Smooth muscle cell of the brain vasculature (primary cell): ENCODE data around the gene PSD2.

Source experiments
- DNase-seq: peaks from one replicate; pipeline ENCODE4 v3.0.0-alpha.2; 2012; ENCODE audit warnings: low read depth, low spot score

PSD2 gene

DNA sequence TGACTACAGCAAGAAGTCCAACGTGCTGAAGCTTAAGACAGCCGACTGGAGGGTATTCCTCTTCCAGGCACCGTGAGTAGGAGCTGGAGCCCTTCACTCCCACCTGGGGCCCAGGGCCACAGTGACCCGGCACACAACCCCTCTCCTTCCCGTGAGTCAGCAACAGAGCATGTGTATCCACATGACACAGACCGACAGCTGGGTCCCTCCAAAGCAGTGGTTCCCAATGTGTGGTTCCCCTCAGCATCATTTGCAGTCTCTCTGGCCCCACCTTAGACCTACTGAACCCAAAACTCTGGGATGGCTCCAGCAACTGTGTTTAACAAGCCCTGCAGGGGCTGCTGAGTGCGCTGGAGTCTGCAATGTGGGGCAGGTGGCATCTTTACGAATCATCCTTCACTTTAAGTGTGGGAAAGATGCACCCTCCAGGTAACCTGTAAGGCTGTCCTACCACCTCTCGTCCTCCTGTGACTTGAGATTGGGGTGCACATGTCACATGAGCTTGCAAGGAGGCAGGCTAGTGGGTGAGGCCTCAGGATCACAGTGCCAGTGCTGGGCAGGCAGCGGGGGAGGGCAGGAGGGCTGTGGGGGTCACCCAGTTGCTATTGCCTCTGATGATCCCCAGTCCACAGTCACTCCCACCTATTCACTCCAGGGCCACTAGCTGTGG, 42.2 kb downstream of the PSD2 start:
- DNase-seq: no peak

- DNase-seq: no peak
Measured at GRCh38 chr5:139838381-139839197, 43.0 kb downstream of the PSD2 start.

DNA sequence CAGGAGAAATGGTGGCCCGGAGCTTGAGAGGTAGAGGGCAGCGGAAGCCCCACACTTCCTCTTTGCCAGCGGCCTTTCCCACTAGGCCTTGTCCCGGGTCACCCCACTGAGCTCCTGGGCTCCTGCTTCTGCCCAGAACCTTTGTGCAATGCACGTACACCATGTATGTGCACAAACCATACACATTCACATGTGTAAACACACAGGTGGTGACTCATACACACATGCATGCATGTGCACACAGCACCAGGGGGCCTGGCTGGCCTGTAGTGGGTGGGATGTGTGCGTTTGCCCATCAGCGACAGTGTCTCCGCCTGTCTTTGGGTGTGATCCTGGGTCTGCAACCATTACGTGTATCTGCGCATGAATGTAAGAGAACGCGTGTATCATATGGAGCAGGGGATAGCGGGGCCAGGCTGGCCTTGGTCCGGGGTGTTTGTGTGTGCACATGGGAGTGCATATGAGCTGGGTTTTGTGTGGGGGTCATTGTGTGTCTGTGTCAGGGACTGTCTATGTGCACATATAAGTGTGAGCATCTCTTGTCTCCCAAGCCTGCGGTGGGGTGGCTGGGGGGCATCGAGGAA, 43.7 kb downstream of the PSD2 start:
- DNase-seq: no peak

- no peak for DNase-seq
Measured at GRCh38 chr5:139839918-139840317, 44.3 kb downstream of the PSD2 start.

GRCh38 chr5:139841549-139841948, 45.9 kb downstream of the PSD2 start:
- no peak for DNase-seq

GRCh38 chr5:139842321-139842720, 46.7 kb downstream of the PSD2 start:
- DNase-seq: no peak

GRCh38 chr5:139843991-139844390, 48.4 kb downstream of the PSD2 start:
- no peak for DNase-seq

GRCh38 chr5:139844472-139845145, 49.0 kb downstream of the PSD2 start:
- peak; percentile 32 for DNase-seq

- DNase-seq: no peak
Measured at GRCh38 chr5:139845846-139846681, 50.5 kb downstream of the PSD2 start.

DNA sequence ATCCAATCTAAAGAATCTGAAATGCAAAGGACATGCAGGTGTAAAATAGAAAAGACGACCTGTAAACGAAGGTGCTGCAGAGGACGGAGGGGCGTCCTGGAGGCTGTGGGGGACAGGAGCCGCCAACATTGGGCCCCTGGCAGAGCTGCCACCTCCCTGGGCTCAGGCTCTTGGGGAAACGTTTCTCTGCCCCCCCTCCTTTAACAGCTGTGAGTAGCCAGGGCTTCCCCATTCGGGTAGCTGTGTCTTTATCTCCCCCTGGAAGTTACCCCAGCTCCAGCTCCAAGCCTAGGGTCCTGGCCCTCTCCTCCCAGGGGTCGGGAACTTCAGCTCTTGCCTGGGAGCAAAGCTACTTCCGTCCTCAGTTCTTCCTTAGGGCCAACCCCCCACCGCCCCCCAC, 51.5 kb downstream of the PSD2 start:
- DNase-seq: no peak

DNA sequence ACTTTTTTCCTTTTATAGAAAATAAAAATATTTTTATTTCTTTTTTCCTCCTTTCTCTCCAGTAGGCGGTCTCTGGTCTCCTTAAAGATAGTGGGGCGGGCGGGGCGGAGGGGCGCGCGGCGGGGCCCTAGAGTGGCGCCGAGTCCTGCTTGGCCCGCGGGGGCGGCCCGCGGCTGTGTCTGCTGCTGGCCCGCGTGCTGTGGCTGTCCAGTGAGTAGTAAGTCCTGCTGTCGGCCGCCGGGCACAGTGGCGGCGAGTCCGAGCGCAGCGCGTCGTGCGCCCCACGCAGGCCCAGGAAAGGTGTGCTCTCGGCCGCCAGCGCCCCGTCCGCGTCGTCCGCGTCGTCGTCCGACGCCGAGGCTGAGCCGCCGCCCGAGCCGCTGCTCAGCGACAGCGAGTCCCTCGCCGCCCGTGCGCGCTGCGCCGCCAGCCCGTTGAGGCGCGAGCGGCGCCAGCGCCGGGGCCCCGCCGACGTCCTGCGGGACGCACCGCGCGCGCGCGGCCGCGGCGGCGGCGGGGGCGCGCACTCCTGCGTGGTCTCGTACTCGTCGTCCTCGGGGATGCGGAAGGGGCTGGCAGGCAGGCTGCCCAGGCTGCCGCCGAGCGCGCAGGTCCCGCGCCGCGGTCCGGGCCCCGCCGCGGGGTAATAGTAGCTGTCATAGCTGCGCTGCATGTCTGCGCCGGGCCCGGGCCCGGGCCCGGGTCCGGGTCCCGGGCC, 52.3 kb downstream of the PSD2 start:
- DNase-seq: no peak

DNA sequence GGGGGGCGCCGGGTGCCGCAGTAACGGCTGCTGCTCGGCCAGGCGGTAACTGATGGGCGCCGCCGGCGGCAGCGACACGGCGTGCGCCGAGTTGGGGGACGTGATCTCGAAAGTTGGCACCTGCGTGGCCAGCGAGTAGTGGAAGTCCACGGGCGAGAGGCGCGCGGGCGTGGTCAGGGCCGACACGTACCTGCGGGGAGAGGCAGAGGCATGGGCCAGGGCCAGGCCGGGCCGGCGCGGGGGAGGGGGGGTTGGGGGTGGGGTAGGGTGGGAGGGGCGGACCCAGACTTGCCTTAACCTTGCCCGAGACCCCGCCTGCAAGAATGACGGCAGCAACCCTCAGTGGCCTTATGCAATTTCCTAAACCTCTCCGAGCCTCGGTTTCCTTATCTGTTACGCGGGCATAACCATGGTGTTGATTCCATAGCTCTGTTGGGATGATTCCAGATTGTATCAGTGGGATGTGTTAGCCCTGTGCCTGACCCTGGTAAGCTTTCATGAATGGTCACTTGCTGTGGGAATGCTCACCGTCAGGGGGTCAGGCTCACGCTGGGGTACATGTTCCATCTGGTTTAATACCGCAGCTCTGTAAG, 53.0 kb downstream of the PSD2 start:
- no peak for DNase-seq

DNA sequence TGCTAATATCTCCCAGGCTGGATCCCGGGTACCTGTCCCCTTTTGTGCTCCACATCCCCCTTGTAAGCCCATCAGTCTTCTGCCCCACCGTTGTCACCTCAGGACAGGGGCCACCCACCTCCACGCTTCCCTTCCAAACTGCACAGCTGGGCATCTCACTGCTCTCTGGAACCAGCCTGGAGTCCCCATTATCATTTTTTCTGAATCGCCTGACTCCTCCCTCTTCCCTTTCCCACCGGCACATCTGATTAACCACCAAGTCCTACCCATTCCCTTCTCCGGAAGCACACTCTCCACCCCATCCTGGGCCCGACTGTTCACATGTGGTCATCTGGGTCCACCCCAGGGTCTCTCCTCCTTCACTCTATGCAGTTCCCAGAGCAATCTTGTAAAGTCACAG, 53.9 kb downstream of the PSD2 start:
- DNase-seq: no peak

GRCh38 chr5:139849942-139850341, 54.3 kb downstream of the PSD2 start:
- DNase-seq: no peak

DNA sequence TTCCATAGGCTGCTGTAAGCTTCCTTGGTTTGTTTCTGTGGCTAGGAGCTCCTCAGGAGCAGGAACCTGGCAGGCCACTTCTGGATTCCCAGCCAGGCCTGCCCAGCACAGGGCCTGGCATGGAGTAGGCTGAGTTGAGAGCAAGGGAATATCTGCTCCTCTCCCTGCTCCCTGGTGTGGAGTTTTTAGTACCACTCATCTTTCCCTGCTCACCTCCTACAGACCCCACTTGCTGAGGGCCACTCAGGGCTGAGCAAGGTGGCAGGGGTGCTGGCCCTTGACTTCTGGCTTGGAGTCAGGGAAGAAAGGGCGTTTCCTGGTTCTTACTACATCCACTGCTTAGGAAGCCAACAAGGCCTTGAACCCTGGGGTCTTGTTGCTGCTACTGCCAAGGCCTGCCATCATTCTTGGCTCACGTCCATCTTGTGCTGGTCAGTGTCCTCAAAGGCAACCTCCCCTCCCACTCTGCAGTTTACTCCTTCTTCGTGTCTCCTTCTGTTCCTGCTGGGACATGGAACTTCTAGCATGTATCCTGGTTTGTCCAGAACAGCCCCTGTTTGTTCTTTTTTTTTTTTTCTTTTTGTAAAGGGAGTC, 54.9 kb downstream of the PSD2 start:
- DNase-seq: no peak

DNA sequence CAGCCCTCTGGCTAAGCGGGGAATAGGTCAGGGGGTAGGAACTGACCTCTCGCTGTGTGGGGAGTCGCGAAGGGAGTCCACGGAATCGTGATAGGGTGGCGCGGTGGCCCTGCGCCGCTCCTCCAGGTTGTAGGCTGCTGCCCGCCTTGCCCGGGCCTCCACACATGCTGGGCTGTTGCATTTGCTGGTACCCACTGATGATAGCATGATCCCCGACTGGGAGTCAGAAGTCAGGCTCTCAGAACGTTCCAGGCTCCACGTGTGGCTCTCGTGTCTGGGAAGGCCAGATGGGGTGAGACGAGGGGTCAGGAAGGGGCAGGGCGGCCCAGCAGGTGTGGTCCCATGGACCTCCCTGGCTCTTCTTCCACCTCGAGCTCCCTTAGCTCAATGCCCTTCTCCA, 56.0 kb downstream of the PSD2 start:
- no peak for DNase-seq

DNA sequence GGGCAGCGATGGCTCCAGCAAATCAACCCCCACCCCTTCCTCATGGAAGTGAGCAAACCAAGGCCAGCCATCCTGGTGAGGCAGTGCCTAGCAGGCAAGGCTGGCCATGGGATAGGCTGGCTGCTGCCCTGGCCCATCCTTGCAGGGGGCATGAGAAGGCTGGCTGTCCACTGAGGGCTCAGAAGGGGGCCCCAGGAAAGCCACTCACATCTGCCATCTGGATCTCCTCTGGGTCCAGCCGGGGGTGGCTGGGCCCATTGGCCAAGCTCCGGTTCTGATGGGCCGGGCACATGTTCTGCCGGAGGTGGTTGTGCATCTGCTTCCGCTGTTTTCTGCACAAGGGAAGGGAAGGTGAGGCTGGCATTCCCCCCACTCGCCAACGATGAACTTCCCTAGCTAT, 57.1 kb downstream of the PSD2 start:
- DNase-seq: no peak

DNA sequence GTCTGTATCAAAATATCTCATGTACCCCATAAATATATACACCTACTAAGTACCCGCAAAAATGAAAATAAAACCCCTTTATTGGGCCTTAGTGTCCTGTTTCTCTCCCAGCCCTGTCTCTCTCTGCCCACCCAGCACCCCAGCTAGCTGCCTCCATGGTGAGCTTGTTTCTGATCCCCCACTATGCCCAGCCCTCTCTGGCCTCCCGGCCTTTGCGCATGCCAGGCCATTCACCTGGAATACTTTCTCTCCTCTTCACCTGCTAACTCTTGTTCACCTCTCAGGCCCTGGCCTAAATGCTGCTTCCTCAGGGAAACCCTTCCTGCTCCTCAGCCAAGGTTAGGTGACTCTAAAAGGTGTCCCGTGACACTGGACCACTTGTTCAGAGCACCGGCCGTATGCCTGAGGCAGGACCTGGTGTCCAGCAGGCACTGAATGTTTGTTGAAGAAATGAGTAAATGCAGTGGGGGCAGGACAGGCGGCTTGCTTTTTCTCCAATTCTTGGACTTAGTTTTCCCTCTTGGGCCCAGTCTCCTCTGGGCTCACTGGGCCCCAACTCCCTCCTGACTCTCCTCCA, 58.5 kb downstream of the PSD2 start:
- DNase-seq: no peak

- no peak for DNase-seq
Measured at GRCh38 chr5:139854953-139855352, 59.3 kb downstream of the PSD2 start.

- DNase-seq: no peak
Measured at GRCh38 chr5:139855451-139855850, 59.8 kb downstream of the PSD2 start.
